IMR-90 (cell line): Measurements from ENCODE around the gene SYCE3. TPM values are rescaled to one million over a fixed set of nuclear protein-coding genes. Genes with fewer than 3 reads are reported as not detected.

ENCODE experiments used
- ATAC-seq: fragments of 200-7000 bp; cut with Tn5 transposase; 2 replicates; pipeline ENCODE4 v1.9.1; 2020; ENCODE audit warnings: low read depth, mild to moderate bottlenecking, moderate library complexity
- BruUV-seq: library from RNA; stranded (reverse); fragments of 400-500 nt; replicated peaks from 2 replicates; lab custom pipeline; 2021; lab: Mats Ljungman, UMichigan
- CTCF ChIA-PET: fragments of 300-600 bp; formaldehyde crosslinking; extraction: SDS; loops from one replicate; lab custom pipeline; 2021; ENCODE audit warnings: antibody characterized with exemption; lab: Yijun Ruan, JAX
- POLR2A ChIA-PET: fragments of 300-600 bp; sonication (Branson Sonifier 250); formaldehyde crosslinking; loops from one replicate; lab custom pipeline; 2022; ENCODE audit warnings: antibody characterized with exemption; ENCODE audit not compliant: unreplicated experiment; lab: Charles Lee
- DNase-seq: peaks from one replicate; pipeline ENCODE4 v3.0.0; 2013
- H2AFZ ChIP-seq: replicated peaks from 2 replicates; pipeline ENCODE3; 2013; ENCODE audit warnings: low read length, mild to moderate bottlenecking; ENCODE audit not compliant: poor library complexity
- H2AK5ac ChIP-seq: 2 replicates; pipeline ENCODE4 v1.6.1; 2013; ENCODE audit warnings: low read depth, low read length, inconsistent platforms
- H2AK9ac ChIP-seq: replicated peaks from 2 replicates; pipeline ENCODE3; 2013; ENCODE audit warnings: mild to moderate bottlenecking, low read depth, low read length, moderate library complexity; ENCODE audit not compliant: poor library complexity
- H2BK120ac ChIP-seq: 2 replicates; pipeline ENCODE4 v1.6.1; 2013; ENCODE audit warnings: low read depth, low read length, inconsistent platforms
- H2BK15ac ChIP-seq: 3 replicates; pipeline ENCODE4 v1.6.1; 2013; ENCODE audit warnings: low read depth, low read length, inconsistent platforms
- H2BK20ac ChIP-seq: 2 replicates; pipeline ENCODE4 v1.6.1; 2013; ENCODE audit warnings: low read depth, mild to moderate bottlenecking, inconsistent platforms, low read length, moderate library complexity
- H2BK5ac ChIP-seq: 2 replicates; pipeline ENCODE4 v1.6.1; 2013; ENCODE audit warnings: mild to moderate bottlenecking, low read depth, low read length, inconsistent platforms; ENCODE audit not compliant: poor library complexity, severe bottlenecking
- H3K14ac ChIP-seq: replicated peaks from 2 replicates; pipeline ENCODE4 v1.6.1; 2013; ENCODE audit warnings: low read depth, low read length, inconsistent platforms
- H3K18ac ChIP-seq: 2 replicates; pipeline ENCODE4 v1.6.1; 2013; ENCODE audit warnings: low read depth, low read length, control low read depth
- H3K23ac ChIP-seq: 2 replicates; pipeline ENCODE4 v1.6.1; 2013; ENCODE audit warnings: low read depth, low read length, inconsistent platforms
- H3K27ac ChIP-seq: 2 replicates; pipeline ENCODE4 v1.5.1; 2013; ENCODE audit warnings: mild to moderate bottlenecking, control low read depth, low read length; ENCODE audit not compliant: insufficient read depth
- H3K27me3 ChIP-seq: 2 replicates; pipeline ENCODE4 v1.6.1; 2013; ENCODE audit warnings: low read length; ENCODE audit not compliant: control insufficient read depth, insufficient read depth
- H3K36me3 ChIP-seq: 2 replicates; pipeline ENCODE4 v1.6.1; 2013; ENCODE audit warnings: low read length, mixed read lengths; ENCODE audit not compliant: control insufficient read depth, insufficient read depth
- H3K4ac ChIP-seq: 2 replicates; pipeline ENCODE4 v1.6.1; 2013; ENCODE audit warnings: low read depth, low read length, inconsistent platforms
- H3K4me1 ChIP-seq: 2 replicates; pipeline ENCODE4 v1.6.1; 2013; ENCODE audit warnings: low read length, mixed read lengths; ENCODE audit not compliant: control insufficient read depth, insufficient read depth
- H3K4me2 ChIP-seq: 2 replicates; pipeline ENCODE4 v1.6.1; 2013; ENCODE audit warnings: low read depth, mild to moderate bottlenecking, control low read depth, low read length, moderate library complexity
- H3K4me3 ChIP-seq: 2 replicates; pipeline ENCODE4 v1.5.1; 2013; ENCODE audit warnings: low read depth, mild to moderate bottlenecking, control low read depth, low read length, moderate library complexity; ENCODE audit not compliant: insufficient read depth
- H3K56ac ChIP-seq: 2 replicates; pipeline ENCODE4 v1.6.1; 2013; ENCODE audit warnings: low read length, inconsistent platforms; ENCODE audit not compliant: insufficient read depth; ENCODE audit errors: extremely low read depth
- H3K79me1 ChIP-seq, 2 experiments: 2 replicates each; pipeline ENCODE4 v1.6.1; 2013; ENCODE audit warnings: low read length in 2 of 2, inconsistent platforms in 1 of 2, low read depth in 1 of 2
- H3K9ac ChIP-seq: 2 replicates; pipeline ENCODE4 v1.6.1; 2013; ENCODE audit warnings: low read depth, low read length, control low read depth
- H3K9me1 ChIP-seq: 2 replicates; pipeline ENCODE4 v1.6.1; 2013; ENCODE audit warnings: low read length, inconsistent platforms; ENCODE audit not compliant: insufficient read depth
- H3K9me3 ChIP-seq: 2 replicates; pipeline ENCODE4 v1.6.1; 2013; ENCODE audit warnings: low read length; ENCODE audit not compliant: control insufficient read depth, insufficient read depth
- H4K20me1 ChIP-seq: 2 replicates; pipeline ENCODE4 v1.6.1; 2013; ENCODE audit warnings: low read length, inconsistent platforms; ENCODE audit not compliant: insufficient read depth
- H4K5ac ChIP-seq: 2 replicates; pipeline ENCODE4 v1.6.1; 2013; ENCODE audit warnings: mild to moderate bottlenecking, low read depth, low read length, control low read depth
- H4K8ac ChIP-seq, 2 experiments: 2 replicates each; pipeline ENCODE4 v1.6.1; 2013; ENCODE audit warnings: low read depth in 2 of 2, low read length in 2 of 2, control low read depth in 1 of 2, inconsistent platforms in 1 of 2
- H4K91ac ChIP-seq: 2 replicates; pipeline ENCODE4 v1.6.1; 2013; ENCODE audit warnings: low read depth, low read length, inconsistent platforms; ENCODE audit not compliant: insufficient read depth
- CEBPB ChIP-seq: IDR thresholded peaks from 2 replicates; pipeline ENCODE4 v1.6.1; 2012; ENCODE audit warnings: low read depth, low read length, improper control_type of control experiment
- CHD1 ChIP-seq: IDR thresholded peaks from 2 replicates; pipeline ENCODE4 v1.6.1; 2012; ENCODE audit warnings: low read depth, low read length, improper control_type of control experiment
- ELK1 ChIP-seq: fragments of 150-350 bp; IDR thresholded peaks from 2 replicates; pipeline ENCODE4 v1.6.1; 2016; ENCODE audit warnings: low read depth, mild to moderate bottlenecking, low read length, moderate library complexity, borderline replicate concordance
- FOS ChIP-seq: fragments of 150-350 bp; IDR thresholded peaks from 2 replicates; pipeline ENCODE4 v1.6.1; 2016; ENCODE audit warnings: low read depth, low read length
- POLR2A ChIP-seq: IDR thresholded peaks from 2 replicates; pipeline ENCODE4 v1.6.1; 2012; ENCODE audit warnings: mild to moderate bottlenecking, low read depth, low read length
- RCOR1 ChIP-seq: IDR thresholded peaks from 2 replicates; pipeline ENCODE4 v1.6.1; 2012; ENCODE audit warnings: mild to moderate bottlenecking, low read length, improper control_type of control experiment; ENCODE audit not compliant: insufficient replicate concordance
- SMC3 ChIP-seq: fragments of 150-350 bp; IDR thresholded peaks from 2 replicates; pipeline ENCODE4 v1.6.1; 2016; ENCODE audit warnings: low read depth, mild to moderate bottlenecking, antibody characterized with exemption, low read length, moderate library complexity
- USF2 ChIP-seq: fragments of 150-350 bp; IDR thresholded peaks from 2 replicates; pipeline ENCODE4 v1.6.1; 2017; ENCODE audit warnings: mild to moderate bottlenecking, antibody characterized with exemption, low read length, low read depth
- WGBS, 2 experiments: methylation state at CpG; one replicate each; pipeline versions ENCODE4 v1.1.5 to v1.1.7; 2013; ENCODE audit warnings: missing lambda C conversion rate in 2 of 2; ENCODE audit not compliant: insufficient read length in 1 of 2; ENCODE audit errors: extremely low coverage in 2 of 2; 5-methylcytosine and 5-hydroxymethylcytosine counted together
- dilution Hi-C: fragments of 300-500 bp; cut with HindIII; formaldehyde crosslinking; loops from one replicate; pipeline ENCODE4 v1.14.3; 2018; ENCODE audit warnings: low sequenced_read_pairs; ENCODE audit not compliant: unreplicated experiment
- in situ Hi-C: fragments of 300-500 bp; cut with MboI; formaldehyde crosslinking; loops from 3 replicates; pipeline ENCODE4 v1.14.3; 2019; ENCODE audit warnings: low sequenced_read_pairs, inconsistent platforms, mixed read lengths
- intact Hi-C: fragments of 100-400 bp; cut with micrococcal nuclease; formaldehyde crosslinking; loops from 2 replicates; pipeline ENCODE4 v1.10.0; 2022
- polyA plus RNA-seq, 3 experiments: library from polyadenylated mRNA; depleted of rRNA; stranded (reverse); fragments of >200 nt; gene quantifications; 2 replicates each; pipeline ENCODE4 v1.2.3, GENCODE V29; 2012; ENCODE audit warnings: low replicate concordance in 1 of 3
- total RNA-seq: library from RNA; depleted of rRNA; stranded (reverse); fragments of >200 nt; gene quantifications from 2 replicates; pipeline ENCODE4 v1.2.3, GENCODE V29; 2012

Gene SYCE3
- total and polyA plus RNA-seq, 2 of the 4 experiments (the other 2 are of a cell fraction): not detected

GRCh38 chr22:50531546-50531961 lies 31.2 kb downstream of the SYCE3 start (continued):
- no peak for TF ChIP-seq SMC3
- no peak for TF ChIP-seq POLR2A
- no peak for TF ChIP-seq RCOR1
- no peak for TF ChIP-seq FOS

- peak; percentile 63 for DNase-seq
- peak overlapping the region; percentile 81 for H2AK5ac ChIP-seq
- H3K36me3 ChIP-seq: no peaks in the 10 kb centered on the region
- H3K79me1 ChIP-seq: peaks cover 4 to 20% of the 10 kb centered on the region in 2 experiments; a peak in 2 of 4 replicates
- no peak overlapping the region for H3K27ac ChIP-seq
- peak overlapping the region; percentile 47 for H3K4ac ChIP-seq
- dilution Hi-C loops: no loop called here
- peaks cover 13% of the 10 kb centered on the region; the same call in 1 of the 2 replicates for H3K9me1 ChIP-seq
- no peak for TF ChIP-seq USF2
- TF ChIP-seq CEBPB: 0 out of 2 replicates have a peak, but pooled peaks have one; percentile 14
- no peak for TF ChIP-seq ELK1
- TF ChIP-seq CHD1: no peak
- no peaks in the 10 kb centered on the region for H3K9me3 ChIP-seq
- H3K9ac ChIP-seq: peak overlapping the region; percentile 48
- H2AFZ ChIP-seq: peak overlapping the region; percentile 89
- peak overlapping the region; percentile 77; the same call in 1 of the 2 replicates for H4K91ac ChIP-seq
- peak overlapping the region; percentile 53 to 91; a peak in 3 of 4 replicates for H4K8ac ChIP-seq
- no peak overlapping the region for H3K14ac ChIP-seq
- H2BK20ac ChIP-seq: no peak overlapping the region
- WGBS, 2 experiments: 9% methylated on average over 26 of the region's 53 CpGs; no CpG with 5 or more reads in 1 of the 2 experiments
- peak overlapping the region; percentile 62 for H3K23ac ChIP-seq
- H3K4me3 ChIP-seq: peak overlapping the region; percentile 39; the same call in 1 of the 2 replicates
- peak overlapping the region; percentile 96 for H2AK9ac ChIP-seq
- ATAC-seq: peak; percentile 12
- ChIA-PET POLR2A (no interaction called here), CTCF (no interaction called here)
- H3K56ac ChIP-seq: no peak overlapping the region
- peak overlapping the region; percentile 72 for H4K5ac ChIP-seq
- in situ Hi-C loops: no loop called here
- no peaks in the 10 kb centered on the region for H4K20me1 ChIP-seq
- H3K18ac ChIP-seq: peak overlapping the region; percentile 20; the same call in 1 of the 2 replicates
- peaks cover 19% of the 10 kb centered on the region for H3K4me1 ChIP-seq
- H2BK120ac ChIP-seq: peak overlapping the region; percentile 57
- intact Hi-C loops: no loop called here
- H2BK15ac ChIP-seq: peak overlapping the region; percentile 6; the same call in 1 of the 3 replicates
- H3K27me3 ChIP-seq: peaks cover 5% of the 10 kb centered on the region; the same call in 1 of the 2 replicates
- no TSS peak for BruUV-seq
- no peak overlapping the region for H2BK5ac ChIP-seq
- peak overlapping the region; percentile 69 for H3K4me2 ChIP-seq
Observed at GRCh38 chr22:50530877-50531545, 31.7 kb downstream of the SYCE3 start.
